GM12875 (cell line): ENCODE measurements around the gene PACRG.

Source experiments
- H3K4me3 ChIP-seq: one replicate; pipeline ENCODE4 v1.5.1; 2011; ENCODE audit warnings: low read depth, low read length, control low read depth
- CTCF ChIP-seq: IDR thresholded peaks from 2 replicates; pipeline ENCODE4 v1.5.1; 2011; ENCODE audit warnings: low read depth, mild to moderate bottlenecking, control low read depth, inconsistent platforms, low read length, moderate library complexity, borderline replicate concordance; ENCODE audit not compliant: insufficient read depth

Gene PACRG

GRCh38 chr6:162904069-162904663 lies 176.4 kb downstream of the PACRG start:
- H3K4me3 ChIP-seq = no peak overlapping the region
- no peak for TF ChIP-seq CTCF

GRCh38 chr6:162906479-162906878 lies 178.7 kb downstream of the PACRG start:
- no peak for TF ChIP-seq CTCF
- H3K4me3 ChIP-seq = no peak overlapping the region

- H3K4me3 ChIP-seq = no peak overlapping the region
- no peak for TF ChIP-seq CTCF
Measured at GRCh38 chr6:162907876-162908481, 180.2 kb downstream of the PACRG start.

- TF ChIP-seq CTCF = no peak
- H3K4me3 ChIP-seq = no peak overlapping the region
Measured at GRCh38 chr6:162913206-162913605, 185.4 kb downstream of the PACRG start.

GRCh38 chr6:162917506-162917905 lies 189.7 kb downstream of the PACRG start:
- TF ChIP-seq CTCF = no peak
- no peak overlapping the region for H3K4me3 ChIP-seq

- H3K4me3 ChIP-seq = no peak overlapping the region
- TF ChIP-seq CTCF = no peak
Measured at GRCh38 chr6:162921062-162921461, 193.3 kb downstream of the PACRG start.

GRCh38 chr6:162921510-162922040 lies 193.8 kb downstream of the PACRG start:
- H3K4me3 ChIP-seq = no peak overlapping the region
- no peak for TF ChIP-seq CTCF
